GM19043 (cell line): ENCODE data around the gene SPSB1.

Experiments used
- ATAC-seq: cut with Tn5 transposase; IDR thresholded peaks from one replicate; pipeline ENCODE4 v1.9.1; 2021; ENCODE audit warnings: low read depth; ENCODE audit not compliant: unreplicated experiment

SPSB1 gene

DNA sequence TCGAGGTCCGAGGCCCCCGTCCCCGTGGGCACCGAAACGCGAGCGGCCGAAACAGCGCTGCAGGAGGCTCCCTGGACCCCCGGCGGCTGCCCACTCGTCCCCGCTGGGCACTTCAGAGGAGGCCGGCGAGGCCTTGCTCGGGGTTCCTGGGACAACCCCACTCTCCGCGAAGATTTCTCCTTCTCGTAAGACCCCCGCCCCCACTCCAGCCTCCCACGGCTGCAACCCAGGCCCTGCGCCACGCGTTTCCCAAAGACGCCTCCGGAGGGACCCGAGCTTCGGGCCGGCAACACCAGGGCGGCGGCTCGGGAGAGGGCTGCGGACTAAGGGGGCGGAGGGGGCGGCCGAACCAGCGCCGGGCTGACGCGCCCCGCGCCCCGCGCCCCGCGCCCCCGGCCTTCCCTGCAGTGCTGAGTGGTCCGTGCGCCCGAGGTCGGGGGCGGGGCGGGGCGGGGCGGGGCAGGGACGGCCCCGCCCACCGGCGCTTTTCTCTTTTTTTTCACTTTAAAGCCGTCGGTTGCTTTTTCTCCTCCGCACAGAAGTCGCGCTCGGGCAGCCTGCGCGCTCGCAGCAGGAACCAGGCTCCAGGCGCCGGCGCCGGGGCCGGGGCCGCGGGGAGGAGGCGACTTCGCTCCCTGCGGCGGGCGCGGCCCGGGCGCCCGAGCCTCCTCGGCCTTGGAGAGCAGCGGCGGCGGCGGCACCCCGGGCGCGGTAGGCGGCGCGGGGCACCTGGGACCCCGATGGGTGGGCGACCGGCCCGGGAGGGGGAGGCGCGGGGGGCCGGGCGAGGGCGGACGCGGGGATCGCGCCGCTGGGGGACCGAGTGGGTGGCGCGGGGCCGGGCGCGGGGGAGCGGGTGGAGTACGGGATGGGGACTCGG, at the start of gene SPSB1:
Gene SPSB1, plus strand, starts transcription at position 534 of the 880 bp plus-strand sequence. CDS start 62,998 bp downstream, outside the sequence.
- ATAC-seq = no peak

DNA sequence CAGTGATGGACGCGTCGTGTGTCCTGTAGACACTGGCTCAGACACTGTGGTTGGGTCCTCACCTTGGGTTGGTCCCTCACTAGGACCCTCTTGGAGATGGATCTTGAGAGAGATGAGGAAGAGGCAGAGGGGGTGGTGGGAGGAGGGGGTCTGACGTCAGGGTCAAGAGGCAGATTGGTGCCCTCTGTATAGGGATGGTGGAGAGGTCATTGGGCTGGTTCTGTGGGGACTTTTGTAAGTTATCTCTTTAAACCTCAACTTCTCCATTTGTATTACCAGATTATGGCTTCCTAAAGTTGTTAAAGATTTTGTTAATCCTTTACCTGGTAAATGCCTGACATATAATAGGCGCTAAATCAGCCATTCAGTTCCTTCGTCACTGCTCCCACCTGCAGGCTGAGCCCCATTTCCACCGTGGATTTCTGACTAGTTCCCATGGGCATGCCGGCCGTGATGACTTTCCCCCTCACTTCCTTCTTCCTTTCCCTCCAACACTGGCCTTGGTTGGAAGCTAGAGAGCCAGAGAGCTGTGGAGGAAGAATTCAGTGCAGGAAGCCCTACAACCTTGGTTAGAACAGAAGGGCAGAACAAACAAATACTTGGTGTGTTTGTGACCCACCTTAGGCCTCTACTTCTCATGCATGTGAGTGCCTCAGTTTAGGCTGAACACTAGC, 49.5 kb upstream of the SPSB1 start:
- ATAC-seq = no peak

DNA sequence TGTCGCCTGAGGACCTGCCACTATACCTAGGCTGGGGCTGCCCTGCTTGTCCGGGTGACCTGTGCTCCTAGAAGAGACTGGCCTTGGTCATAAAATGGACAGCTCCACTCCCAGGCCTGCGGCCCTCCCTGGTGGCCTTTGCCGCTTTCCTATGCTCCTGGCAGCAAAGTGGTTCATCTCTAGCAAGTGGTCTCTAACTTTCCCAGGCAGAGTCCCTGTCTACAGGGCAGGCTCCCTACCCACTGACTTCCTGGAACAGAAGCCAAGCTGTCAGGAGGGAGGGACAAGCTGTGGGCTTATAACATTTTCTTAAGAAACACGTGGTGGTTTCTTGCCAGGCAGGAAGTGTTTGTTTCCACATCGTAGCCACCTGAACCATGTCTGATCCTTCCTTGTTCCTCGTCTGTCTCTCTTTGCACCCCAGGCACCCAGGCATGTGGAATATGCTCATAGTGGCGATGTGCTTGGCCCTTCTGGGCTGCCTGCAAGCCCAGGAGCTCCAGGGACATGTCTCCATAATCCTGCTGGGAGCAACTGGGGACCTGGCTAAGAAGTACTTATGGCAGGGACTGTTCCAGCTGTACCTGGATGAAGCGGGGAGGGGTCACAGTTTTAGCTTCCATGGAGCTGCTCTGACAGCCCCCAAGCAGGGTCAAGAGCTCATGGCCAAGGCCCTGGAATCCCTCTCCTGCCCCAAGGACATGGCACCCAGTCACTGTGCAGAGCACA, 48.0 kb upstream of the SPSB1 start:
- no peak for ATAC-seq

DNA sequence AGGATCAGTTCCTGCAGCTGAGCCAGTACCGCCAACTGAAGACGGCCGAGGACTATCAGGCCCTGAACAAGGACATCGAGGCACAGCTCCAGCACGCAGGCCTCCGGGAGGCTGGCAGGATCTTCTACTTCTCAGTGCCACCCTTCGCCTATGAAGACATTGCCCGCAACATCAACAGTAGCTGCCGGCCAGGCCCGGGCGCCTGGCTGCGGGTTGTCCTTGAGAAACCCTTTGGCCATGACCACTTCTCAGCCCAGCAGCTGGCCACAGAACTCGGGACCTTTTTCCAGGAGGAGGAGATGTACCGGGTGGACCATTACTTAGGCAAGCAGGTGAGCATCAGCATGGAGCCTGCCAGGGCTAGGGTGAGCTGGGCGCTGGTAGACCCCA, 47.5 kb upstream of the SPSB1 start:
- ATAC-seq = no peak

DNA sequence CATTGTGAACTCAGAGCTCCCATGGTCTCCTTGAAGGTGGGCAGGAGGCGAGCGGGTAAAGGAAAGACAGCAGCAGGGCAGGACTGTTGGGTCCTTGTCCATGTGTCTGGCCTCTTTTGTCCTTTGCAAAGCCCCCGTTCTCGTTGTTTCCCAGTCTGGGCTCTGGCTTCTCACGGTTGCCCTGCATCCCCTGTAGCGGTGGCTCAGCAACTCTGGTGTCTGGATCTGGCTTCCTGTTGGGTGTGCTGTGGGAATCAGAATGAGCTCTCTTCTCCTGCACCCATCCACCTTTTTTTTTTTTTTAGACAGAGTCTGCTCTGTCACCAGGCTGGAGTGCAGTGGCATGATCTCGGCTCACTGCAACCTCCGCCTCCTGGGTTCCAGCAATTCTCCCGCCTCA, 47.0 kb upstream of the SPSB1 start:
- no peak for ATAC-seq

DNA sequence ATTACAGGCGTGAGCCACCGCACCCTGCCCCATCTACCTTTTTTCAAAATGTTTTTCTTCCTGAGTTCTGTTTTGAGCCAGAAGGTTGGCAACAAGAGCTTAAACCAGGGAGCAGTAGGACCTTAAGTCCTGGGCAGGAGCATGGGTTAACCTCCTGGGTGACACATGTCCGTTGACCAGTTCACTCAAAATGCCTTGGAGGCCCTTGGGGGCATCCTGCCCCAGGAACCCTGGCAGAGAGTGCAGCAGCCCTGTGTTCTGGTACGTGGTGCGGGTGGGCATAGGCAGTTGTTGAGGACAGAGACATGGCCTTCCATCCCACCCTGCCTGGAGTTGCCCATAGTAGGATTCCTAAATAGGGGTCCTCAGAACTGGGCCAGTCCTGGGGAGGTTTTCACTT, 46.5 kb upstream of the SPSB1 start:
- no peak for ATAC-seq

DNA sequence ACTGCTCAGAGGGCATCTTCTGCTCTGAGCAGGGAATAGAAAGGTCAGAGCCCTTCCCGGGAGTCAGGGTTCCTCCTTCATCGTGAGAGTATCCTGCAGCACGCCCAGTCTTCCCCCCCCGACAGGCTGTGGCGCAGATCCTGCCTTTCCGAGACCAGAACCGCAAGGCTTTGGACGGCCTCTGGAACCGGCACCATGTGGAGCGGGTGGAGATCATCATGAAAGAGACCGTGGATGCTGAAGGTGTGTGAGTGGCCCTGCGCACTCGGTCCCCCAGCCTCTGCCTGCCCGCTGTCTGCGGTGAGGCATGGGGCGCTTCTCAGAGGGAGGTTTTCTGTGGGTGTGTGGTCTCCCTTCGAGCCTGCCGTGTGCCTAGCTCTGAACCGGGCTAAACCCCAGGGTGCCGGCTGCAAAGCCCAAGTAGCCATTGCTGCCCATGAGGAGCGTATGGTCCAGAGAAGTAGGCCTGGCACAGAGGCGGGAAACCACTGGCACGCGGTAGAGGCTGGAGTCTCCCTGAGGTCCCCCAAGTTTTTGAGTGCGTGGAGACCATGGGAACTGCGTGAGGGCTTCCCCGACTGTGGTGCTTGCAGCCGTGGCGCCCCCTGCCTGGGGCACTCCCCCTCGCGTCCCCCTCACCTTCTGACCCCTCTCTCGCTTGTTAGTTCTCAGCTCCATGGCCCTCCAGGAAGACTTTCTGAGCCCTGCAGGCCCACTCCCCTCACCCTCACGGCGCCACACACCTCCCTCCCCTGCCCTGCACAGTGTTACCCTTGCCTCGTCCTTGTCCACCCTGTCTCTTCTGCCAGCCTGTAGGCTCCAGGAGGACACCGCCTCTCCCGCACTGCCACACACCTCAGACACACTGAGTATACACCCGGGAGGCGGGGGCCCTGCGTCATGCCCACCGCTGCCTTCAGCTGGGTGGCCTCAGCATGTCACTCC, 45.6 kb upstream of the SPSB1 start:
- ATAC-seq = no peak

DNA sequence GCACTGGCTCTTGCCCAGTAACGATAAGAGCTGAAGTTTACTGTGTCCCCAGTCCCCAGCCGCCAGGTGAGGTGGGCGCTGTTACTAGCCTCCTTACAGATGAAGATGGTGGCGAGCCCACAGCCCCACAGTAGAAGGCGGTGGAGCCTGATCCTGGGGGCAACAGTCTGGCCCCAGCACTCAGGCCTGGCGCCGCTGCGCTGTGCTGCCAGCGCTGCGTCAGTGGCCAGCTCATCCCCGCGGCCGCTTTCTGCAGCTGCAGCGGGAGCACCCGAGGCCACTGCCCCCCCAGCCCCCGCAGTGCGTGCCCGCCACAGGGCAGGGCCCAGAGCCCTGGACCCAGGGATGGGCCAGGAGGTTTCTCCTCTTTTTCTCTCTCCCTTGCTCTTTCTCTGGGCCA, 44.8 kb upstream of the SPSB1 start:
- ATAC-seq = no peak

DNA sequence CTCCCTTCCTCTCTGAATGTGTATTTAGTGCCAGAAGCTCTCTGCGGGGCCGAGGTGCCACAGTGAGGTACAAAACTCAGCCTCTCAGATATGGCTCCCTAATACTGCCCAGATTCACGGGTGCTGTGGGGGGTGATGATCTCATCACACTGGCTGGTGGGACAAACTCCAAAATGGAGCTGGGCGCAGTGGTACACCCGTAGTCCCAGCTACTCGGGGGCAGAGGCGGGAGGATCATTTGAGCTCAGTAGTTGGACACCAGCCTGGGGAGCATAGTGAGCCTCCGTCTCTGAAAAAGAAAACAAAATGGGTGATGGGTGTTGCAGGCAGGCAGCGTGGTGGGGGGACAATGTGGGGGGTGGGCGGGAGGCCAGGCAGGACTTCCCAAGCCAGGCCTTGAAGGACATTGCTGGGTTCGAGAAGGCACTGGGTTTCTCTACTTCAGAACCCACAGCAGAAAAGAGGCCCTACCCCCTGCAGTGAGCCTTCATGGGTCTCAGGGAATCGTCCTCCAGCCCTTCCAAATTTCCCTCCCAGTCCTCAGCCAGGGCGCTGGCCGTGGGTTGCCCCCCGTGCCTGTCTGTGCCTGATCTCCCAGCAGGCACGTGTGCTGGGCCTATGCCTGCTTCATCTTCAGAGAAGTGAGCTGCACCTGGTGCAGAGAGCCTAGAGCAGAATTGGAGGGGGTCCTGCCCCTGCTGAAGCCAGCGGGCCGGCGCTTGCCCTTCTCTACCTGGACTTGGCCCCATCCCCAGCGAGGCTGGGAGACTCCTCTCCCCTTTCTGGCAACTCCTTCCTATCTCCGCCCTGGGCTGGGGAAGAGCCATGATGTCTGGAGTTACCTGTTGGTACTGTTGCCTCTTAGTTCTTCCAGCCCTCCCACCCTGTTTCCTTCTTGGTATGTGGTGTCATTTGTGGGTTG, 44.1 kb upstream of the SPSB1 start:
- no peak for ATAC-seq

DNA sequence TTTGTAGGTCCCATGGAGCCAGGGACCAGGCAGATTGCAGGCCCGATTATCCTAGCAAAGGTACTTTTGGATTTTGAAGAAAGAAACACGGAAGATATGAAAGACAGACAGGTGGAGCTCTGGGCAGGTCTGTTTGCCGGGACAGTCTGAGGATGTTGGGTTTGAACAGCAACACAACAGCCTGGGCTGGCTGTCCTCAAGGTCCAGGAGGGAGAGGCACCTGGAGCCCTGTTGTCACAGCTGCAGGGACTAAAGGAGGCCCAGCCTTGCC, 43.5 kb upstream of the SPSB1 start:
- ATAC-seq = no peak

DNA sequence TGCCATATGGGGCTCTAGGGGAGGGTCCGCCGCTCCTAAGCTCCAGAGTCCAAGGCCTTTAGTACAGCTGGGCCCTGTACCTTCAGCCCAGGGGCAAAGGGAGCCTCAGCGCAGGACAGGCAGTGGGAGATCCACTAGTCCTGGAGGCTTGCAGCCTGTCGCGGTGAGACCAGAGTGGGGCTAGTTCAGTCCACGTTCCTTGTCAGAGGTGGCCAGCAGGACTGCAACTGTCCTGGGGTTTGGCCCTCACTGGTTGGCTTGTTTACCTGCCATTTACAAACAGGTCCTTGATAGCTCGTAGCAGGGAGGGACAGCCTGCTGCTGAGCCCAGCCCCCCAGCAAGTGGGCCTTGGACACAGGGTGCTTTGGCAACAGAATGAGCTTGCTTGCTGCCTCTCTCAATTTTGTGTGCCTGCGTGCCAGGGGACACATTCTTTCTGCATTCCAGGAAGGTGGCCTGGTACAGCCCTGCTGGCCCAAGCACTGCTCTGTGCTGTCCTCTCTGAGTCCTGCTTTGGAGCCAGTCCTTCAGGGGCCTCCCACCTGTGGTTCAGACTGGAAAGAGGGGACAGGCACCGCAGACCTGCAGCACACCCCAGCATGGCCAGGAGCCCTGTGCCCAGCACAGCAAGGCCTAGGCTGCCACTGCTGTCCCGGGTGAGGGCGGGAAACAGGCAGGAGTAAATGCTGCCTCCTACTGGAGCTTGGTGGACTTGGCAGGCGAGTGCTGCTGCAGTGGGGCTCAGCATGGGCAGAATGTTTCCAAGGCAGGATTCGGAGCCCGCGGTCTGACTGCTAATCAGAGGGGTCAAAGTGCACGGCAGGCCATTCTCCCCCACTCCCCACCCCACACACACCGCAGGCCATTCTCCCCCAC, 42.9 kb upstream of the SPSB1 start:
- ATAC-seq = no peak

DNA sequence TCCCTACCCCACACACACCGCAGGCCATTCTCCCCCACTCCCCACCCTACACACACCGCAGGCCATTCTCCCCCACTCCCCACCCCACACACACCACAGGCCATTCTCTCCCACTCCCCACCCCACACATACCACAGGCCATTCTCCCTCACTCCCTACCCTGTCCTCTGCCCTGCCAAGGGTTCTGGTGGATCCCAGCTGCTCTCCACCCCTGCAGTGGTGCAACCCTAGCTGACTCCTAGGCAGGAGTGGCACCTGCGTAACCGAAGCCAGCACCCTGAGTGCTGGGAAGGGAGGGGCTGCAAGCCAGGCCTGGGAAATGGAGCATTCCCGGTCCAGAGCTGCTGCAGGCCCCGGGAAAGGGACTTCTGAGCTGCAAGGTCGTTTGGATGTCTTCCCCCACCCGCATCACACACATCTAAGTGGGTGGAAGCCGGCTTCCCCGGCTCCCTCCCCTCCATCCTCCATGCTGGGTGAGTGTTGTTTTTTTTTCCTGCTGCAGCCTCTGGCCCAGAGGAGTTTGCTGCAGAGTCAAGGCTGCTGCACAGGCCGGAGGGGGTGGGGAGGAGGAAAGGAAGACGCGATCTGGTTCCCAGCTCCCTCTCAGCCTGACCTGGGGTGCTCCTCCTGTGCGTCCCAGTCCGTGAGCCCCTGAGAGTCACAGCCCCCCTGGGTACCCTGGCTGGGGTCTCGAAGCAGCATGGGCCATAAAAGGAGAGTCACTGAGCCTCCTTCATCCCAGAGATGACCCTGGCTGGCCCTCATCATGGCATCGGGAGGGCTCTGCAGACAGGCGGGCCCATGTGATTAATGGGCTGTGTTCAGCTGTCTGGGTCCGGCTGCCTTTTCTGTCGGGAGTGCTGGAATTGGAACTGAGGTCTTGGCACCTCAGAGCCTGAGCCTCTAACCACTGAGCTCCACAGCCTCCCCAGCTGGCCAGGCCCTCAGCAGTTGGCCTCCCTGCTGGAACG, 42.0 kb upstream of the SPSB1 start:
- ATAC-seq = no peak

DNA sequence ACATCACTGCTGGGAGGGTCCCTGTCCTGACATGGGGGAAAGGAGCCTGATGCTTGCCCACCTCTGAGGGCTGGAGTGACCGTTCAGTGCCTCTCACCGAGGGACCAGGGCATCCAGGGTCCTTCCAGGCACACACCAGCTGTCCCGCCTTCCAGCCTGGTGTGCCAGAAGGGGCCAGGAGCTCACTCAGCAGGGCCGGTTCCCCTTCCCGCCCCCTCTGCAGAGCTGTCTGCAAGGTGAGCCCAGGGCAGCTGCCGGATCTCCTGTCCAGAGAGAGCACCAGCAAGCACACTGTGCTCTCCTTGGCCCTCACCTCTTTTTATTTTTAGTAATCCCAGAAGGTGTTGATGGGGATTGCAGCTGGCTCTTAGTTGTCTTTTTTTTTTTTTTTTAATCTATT, 41.2 kb upstream of the SPSB1 start:
- ATAC-seq = no peak

DNA sequence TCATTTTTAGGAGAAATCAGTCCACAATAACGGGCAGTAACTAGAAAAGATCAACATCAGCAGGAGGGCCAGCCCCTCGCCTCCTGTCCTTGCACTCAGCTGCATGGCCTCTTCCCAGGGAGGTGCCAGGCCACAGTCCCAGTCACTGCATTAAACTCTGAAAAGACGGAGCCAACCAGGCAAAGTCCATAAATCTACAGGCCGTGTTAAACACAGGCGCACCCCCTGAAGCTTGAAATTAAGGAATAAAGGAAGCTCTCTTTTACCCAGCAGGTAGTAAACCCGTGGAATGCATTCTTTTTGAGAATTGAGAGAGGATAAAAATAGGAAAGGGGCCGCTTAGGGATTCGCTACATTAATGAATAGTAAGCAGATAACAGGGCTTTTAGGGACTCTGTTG, 39.7 kb upstream of the SPSB1 start:
- no peak for ATAC-seq

DNA sequence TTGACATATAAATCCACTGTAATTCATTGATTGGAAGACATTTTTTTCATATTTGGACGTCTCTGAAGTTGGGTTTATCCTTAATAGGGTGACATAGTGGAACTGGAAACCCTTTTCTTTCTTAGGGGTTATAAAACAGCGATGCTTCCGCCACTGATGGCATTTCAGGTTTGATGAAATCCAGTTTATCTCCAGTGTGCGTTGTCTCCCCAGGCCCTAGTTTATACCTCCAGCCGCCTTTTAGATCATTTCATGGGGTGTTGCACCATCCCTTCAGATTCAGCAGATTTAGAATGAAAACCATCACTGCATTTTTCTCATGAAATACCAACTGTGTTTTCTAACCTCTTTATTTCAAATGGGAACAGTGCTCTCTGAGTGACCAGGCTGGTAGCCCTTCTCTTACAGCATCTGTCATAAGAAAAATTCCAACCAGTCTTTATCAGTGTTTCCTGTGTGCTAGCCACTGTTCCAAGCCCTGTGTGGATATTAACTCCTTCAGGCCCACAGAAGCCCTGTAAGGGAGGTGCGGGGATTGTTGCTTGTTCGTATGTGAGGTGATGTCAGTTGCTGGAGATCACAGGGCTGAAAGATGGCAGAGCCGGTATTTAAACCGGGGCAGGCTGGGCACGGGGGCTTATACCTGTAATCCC, 39.1 kb upstream of the SPSB1 start:
- no peak for ATAC-seq

DNA sequence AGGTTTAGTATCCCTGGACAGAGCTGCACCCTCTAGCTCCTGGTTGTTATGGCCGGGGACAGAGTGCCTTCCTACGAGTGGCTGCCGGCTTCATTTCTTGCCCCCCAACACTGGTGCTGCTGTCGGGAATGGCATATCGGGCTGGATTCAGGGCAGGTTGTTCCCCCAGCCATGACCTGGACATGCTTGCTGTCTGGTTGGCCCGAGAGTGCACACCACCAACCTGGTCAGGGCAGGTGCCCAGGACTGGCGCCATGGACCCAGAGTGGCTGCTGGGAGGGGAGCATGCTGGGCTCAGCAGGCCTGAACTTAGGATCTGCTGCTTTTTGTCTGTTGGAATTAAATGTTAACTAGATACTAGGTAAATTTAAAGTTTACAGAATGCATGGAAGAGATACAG, 36.4 kb upstream of the SPSB1 start:
- ATAC-seq = no peak

DNA sequence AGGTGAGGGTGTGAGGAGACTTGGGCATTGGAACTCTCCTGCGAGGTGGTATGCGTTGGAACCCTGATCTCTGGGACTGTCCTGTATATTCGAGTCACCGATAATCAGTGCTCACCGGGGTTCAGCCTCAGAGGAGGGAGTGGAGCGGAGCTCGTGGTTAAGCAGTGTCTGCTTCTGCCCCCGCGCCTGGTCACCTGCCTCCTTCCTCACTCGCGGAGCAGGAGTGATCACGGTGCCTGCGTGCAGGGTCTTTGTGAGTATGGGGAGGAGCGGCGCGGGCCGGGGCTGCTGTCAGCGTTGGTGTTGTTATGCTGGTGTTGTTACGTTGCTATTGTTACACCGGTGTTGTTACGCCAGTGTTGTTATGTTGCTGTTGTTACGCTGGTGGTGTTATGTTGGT, 34.8 kb upstream of the SPSB1 start:
- ATAC-seq = no peak
